NCI-H2171 (cell line): ENCODE measurements around the gene ARHGAP26.

Source experiments
- DNase-seq: peaks from one replicate; lab custom pipeline; 2025; lab: John Stamatoyannopoulos, UW

The ARHGAP26 gene

GRCh38 chr5:142828797-142829535 is 58.8 kb downstream of the ARHGAP26 start:
- no peak for DNase-seq

GRCh38 chr5:142829801-142830220 is 59.6 kb downstream of the ARHGAP26 start:
- DNase-seq = no peak

- no peak for DNase-seq
Observed at GRCh38 chr5:142830241-142831008, 60.2 kb downstream of the ARHGAP26 start.

- no peak for DNase-seq
Observed at GRCh38 chr5:142831009-142831383, 60.8 kb downstream of the ARHGAP26 start.

- no peak for DNase-seq
Observed at GRCh38 chr5:142832263-142832662, 62.1 kb downstream of the ARHGAP26 start.

- no peak for DNase-seq
Observed at GRCh38 chr5:142833517-142834449, 63.6 kb downstream of the ARHGAP26 start.

GRCh38 chr5:142834504-142834903 is 64.3 kb downstream of the ARHGAP26 start:
- DNase-seq = no peak

GRCh38 chr5:142835540-142835939 is 65.4 kb downstream of the ARHGAP26 start:
- no peak for DNase-seq

- no peak for DNase-seq
Observed at GRCh38 chr5:142836048-142836447, 65.9 kb downstream of the ARHGAP26 start.

GRCh38 chr5:142837081-142837725 is 67.0 kb downstream of the ARHGAP26 start:
- DNase-seq = no peak

GRCh38 chr5:142838845-142839244 is 68.7 kb downstream of the ARHGAP26 start:
- DNase-seq = no peak

GRCh38 chr5:142839711-142840346 is 69.7 kb downstream of the ARHGAP26 start:
- DNase-seq = no peak

- no peak for DNase-seq
Observed at GRCh38 chr5:142840575-142840974, 70.4 kb downstream of the ARHGAP26 start.

- DNase-seq = no peak
Observed at GRCh38 chr5:142841511-142842265, 71.5 kb downstream of the ARHGAP26 start.

GRCh38 chr5:142842994-142843905 is 73.1 kb downstream of the ARHGAP26 start:
- no peak for DNase-seq

- no peak for DNase-seq
Observed at GRCh38 chr5:142844866-142845265, 74.7 kb downstream of the ARHGAP26 start.

- DNase-seq = no peak
Observed at GRCh38 chr5:142845402-142845921, 75.3 kb downstream of the ARHGAP26 start.

GRCh38 chr5:142845954-142846398 is 75.8 kb downstream of the ARHGAP26 start:
- no peak for DNase-seq

- no peak for DNase-seq
Observed at GRCh38 chr5:142846406-142846805, 76.2 kb downstream of the ARHGAP26 start.
